CD4-positive, alpha-beta T cell treated with Interferon alpha-2 for 1 hour (primary cell): ENCODE results near the gene AAMDC.

ENCODE experiments used
- DNase-seq, 2 donors: peaks; one replicate each; pipeline ENCODE4 v3.0.0-alpha.2; 2020 to 2022

The AAMDC gene

GRCh38 chr11:77820565-77821348 lies at the start of gene AAMDC, which contains the start of gene RSF1:
Gene AAMDC, plus strand, starts transcription at chr11:77821144. Its CDS starts 21,353 bp downstream, at chr11:77842497.
Gene RSF1, minus strand, starts transcription at chr11:77820722. Its CDS starts 8 bp downstream, at chr11:77820714.
- peak; percentile 97 to 98 for DNase-seq

- no peak for DNase-seq
Observed at GRCh38 chr11:77775936-77776335, 45.0 kb upstream of the AAMDC start.

- DNase-seq: peak in 1 of 2 donors; percentile 56
Observed at GRCh38 chr11:77776455-77776854, 44.5 kb upstream of the AAMDC start.

DNA sequence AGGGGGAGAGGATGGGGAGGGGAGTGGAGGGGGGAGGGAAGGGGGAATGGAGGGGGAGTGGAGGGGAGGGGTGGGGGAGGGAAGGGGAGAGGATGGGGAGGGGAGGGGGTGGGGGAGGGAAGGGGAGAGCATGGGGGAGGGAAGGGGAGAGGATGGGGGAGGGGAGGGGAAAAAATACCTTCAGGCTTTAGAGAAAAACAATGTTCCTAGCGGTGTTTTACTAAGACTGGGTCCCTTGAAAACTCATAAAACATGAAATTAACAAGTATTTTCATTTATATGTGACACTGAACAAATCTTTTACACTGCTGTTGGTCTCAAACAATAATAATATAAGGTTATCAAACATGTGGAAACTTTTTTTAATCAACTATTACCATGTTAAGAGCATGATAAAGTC lies 42.8 kb upstream of the AAMDC start:
- DNase-seq: no peak

DNA sequence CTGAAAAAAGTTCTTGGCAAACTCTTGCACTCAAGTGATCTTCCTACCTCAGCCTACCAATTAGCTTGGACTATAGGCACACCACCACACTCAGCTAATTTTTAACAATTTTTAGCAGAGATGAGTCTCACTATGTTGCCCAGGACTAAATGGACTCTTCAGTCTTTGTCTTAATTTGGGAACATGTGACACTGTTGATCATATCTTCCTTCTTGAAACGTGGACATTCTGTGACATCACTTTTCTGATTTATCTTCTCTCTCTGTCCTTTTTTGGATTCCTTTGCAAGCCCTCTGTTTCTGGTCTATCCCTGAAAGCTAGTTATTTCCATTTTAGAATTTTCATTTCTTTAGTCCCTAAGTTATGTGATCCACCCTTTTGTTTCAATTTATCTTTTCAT lies 42.4 kb upstream of the AAMDC start:
- no peak for DNase-seq

DNA sequence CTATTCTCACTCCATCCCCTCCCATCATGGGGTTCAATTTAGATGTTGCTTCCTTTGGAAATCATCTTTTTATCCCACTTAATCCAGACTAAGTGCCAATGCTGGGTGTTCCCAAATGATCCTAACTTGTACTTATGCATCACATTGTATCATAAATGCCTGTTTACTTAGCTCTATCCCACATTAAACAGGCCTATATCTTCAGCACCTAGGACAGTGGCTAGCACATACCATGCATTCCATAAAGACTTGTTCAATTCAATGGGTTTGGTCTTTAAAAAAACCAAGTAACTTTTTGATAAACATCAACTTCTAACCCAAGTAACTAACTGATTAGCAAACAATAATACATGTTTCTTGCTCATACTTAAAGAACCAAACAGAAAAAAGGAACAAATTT lies 41.0 kb upstream of the AAMDC start:
- DNase-seq: no peak

DNA sequence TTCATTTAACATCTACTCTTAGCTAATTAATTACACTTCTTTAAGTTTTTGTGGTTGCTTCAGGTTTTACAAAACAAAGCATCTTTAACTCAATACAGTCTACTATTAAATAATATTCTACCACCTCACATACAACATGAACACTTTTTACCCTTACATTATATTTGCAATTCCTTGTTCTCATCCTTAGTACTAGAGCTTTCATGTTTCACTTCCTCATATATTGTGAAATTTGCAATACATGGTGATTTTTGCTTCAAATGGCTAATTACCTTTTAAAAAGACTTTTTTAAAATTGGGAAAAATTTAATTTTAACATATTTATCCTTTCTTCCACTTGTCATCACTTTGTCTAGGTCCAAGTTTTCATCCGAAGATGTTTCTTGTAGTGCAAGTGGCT lies 37.9 kb upstream of the AAMDC start:
- DNase-seq: no peak

GRCh38 chr11:77784572-77784971 lies 36.4 kb upstream of the AAMDC start:
- DNase-seq: no peak

DNA sequence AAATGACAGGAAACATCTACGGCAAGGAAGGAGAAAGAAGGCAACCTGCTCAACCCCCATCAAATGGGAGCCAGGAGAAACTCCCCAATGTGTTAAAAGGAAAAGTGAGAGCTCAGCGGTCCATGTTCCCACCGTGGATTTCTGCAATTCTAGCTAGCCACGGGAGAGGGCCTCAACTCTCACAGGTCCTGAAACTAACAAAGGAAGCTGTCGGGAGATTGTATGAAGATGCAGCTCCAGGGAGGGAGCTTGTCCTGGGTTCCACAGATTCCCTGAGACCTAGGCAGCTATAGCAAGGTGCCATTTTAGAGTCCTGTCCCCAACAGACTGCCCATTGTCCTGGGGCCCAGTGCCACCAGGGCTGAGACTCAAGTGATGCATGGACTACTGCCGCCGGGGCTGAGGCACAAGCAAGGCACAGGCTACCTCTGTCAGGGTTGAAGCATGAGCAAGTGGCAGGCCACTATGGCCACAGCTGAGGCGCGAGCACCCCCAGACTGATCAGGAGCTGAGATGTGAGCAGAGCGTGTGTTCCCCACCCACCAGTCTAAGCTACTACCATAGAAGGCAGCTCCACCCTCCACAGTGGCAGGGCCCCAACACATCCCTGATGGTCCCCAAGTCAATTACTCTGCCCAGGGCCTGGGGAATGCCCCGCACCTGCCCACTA lies 31.7 kb upstream of the AAMDC start:
- DNase-seq: no peak

DNA sequence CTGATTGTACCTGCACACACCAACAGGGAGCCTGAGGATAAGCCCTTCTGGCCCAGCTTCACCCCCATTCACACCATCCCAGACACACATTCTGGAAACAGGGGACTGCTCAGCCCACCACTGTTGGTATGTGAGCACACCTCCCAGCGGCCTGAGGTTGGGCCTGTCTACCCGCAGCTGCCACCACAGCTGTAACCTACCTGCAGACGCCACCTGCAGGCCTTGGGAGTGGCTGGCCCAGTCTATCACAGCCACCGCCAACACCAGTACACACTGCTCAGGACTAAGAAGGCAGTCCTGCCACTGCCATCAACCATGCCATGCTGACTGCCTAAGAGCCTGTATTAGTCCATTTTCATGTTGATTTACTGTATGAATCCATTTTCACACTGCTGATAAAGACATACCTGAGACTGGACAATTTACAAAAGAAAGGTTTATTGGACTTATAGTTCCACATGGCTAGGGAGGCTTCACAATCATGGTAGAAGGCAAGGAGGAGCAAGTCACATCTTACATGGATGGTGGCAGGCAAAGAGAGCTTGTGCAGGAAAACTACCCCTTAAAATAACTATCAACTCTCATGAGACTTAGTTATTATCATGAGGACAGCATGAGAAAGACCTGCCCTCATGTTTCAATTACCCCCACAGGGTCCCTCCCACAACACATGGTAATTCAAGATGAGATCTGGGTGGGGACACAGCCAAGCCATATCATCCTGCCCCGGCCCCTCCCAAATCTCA lies 31.0 kb upstream of the AAMDC start:
- no peak for DNase-seq

GRCh38 chr11:77791301-77791700 lies 29.6 kb upstream of the AAMDC start:
- DNase-seq: no peak

DNA sequence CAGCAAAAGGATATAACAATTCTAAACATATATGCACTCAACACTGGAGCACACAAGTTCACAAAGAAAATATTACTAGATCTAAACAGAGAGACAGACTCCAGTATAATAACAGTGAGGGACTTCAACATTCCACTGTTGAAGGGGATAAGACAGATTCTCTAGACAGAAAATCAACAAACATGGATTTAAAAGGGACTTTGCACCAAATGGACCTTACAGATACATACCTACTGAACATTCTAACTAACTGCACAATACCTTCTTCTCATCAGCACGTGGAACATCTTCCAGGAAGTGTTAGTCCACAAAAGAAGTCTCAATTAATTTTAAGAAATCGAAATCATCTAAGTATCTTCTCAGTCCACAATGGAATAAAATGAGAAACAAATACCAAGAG lies 27.0 kb upstream of the AAMDC start:
- DNase-seq: no peak

DNA sequence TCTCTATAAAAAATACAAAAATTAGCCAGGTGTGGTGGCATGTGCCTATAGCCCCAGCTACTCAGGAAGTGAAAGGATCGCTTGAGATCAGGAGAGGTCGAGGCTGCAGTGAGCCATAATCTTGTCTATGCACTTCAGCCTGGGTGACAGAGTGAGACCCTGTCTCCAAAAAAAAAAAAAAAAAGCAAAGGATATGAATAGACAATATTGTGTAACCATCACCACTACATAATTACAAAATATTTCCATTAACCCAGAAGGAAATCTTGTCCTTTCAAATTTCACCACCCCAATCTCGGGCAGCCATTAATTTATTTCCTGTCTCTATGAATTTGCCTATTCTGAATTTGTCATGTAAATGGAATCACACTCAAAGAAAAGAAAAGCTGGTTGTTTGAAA lies 21.6 kb upstream of the AAMDC start:
- no peak for DNase-seq

DNA sequence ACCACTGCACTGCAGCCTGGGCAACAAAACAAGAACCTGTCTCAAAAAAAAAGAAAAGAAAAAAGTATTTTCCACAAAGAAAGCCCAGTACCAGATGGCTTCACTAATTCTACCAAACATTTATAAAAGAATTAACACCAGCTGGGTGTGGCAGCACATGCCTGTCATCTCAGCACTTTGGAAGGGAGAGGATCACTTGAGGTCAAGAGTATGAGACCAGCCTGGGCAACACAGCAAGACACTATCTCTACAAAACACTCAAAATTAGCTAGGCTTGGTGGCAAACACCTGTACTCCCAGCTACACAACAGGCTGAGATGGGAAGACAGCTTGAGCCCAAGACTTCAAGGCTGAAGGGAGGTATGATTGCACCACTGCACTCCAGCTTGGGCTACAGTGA lies 20.5 kb upstream of the AAMDC start:
- no peak for DNase-seq

GRCh38 chr11:77801477-77801876 lies 19.5 kb upstream of the AAMDC start:
- no peak for DNase-seq

DNA sequence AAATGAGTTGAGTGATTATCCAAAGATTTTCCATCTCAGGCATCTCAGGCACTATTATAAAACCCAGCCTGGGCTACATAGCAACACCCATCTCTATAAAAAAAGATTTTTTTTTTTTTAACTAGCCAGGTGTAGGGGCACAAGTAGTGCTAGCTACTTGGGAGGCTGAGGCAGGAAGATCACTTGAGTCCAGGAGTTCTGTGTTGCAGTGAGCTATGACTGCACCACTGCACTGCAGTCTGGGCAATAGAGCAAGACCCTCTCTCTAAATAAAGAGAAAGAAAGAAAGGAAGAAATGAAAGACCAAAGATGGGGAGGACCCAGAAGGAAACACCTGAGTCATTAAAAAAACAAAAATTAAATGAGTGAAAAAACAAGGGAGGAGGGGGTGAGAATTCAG lies 14.5 kb upstream of the AAMDC start:
- no peak for DNase-seq

GRCh38 chr11:77806993-77807392 lies 14.0 kb upstream of the AAMDC start:
- DNase-seq: no peak

DNA sequence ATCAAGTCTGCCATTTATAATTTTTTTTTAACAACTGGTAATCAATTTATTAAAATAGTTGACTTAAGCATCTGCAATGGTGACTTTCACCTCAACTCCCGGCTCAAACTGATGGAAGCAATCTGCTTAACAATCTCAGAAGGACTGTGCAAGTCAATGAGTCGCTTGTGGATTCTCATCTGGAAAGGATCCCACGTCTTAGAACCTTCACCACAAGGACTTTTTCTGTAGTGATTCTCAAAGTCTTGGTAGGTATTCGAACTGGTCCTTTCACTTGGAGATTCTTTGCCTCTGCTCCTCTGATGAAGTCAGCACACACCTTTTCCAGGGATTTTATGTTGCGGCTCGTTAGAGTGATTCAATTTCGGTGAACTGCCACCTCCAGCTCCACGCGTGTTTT lies 7.7 kb upstream of the AAMDC start:
- DNase-seq: no peak

DNA sequence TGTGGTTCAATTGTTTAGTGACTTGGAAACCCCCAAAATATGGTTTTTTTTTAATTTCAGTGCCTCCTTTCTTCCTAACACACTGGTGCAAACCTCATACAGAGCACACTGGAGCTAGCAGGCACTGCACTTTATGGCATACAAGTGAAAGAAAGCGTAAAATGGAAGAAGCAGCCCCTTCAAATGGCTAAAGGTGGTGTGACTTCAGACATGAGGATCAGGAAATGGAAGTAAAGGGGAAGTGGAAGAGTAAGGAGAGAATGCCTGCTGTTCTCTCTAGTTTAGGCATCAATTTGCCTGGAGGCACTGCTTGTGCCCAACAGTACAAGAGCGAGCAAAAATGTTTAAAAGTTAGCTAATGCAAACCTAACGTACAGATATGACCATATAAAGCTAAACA lies 6.1 kb upstream of the AAMDC start:
- no peak for DNase-seq

- DNase-seq: no peak
Observed at GRCh38 chr11:77815459-77815858, 5.5 kb upstream of the AAMDC start.

GRCh38 chr11:77819411-77819920 lies 1.5 kb upstream of the AAMDC start:
- peak; percentile 81 to 86 for DNase-seq

- peak; percentile 11 to 52 for DNase-seq
Observed at GRCh38 chr11:77819921-77820564, 901 bp upstream of the AAMDC start.

- DNase-seq: peak in 1 of 2 donors; percentile 3
Observed at GRCh38 chr11:77821349-77821851, 456 bp downstream of the AAMDC start.
